GM18505 (cell line): ENCODE measurements around the gene SMPDL3A.

Source experiments
- ATAC-seq: cut with Tn5 transposase; IDR thresholded peaks from one replicate; pipeline ENCODE4 v1.9.1; 2021; ENCODE audit not compliant: unreplicated experiment
- POLR2A ChIP-seq: IDR thresholded peaks from 4 replicates; pipeline ENCODE4 v1.6.1; 2011; ENCODE audit warnings: borderline replicate concordance; ENCODE audit not compliant: insufficient read depth, insufficient read length; ENCODE audit errors: extremely low read depth

The SMPDL3A gene

DNA sequence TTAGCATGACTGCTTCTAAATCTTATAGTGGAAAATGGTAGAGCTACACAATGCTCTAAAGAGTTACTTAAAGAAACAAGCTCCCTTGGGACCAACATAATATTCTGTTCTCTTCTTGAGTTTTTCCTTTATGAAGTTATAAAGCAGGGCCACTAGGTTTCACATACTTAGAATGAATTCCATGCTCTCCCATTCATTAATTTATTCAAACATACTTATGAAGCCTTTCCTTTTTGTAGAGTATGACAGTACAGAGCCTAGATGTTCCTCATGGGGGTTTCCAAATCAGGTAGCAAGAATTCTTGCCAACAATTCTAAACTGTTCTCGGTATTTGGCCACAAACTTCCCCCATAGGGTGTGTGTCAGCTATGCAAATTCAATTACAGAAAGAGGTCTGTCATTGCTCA is 30.1 kb upstream of the SMPDL3A start:
- peak; percentile 98 for ATAC-seq

DNA sequence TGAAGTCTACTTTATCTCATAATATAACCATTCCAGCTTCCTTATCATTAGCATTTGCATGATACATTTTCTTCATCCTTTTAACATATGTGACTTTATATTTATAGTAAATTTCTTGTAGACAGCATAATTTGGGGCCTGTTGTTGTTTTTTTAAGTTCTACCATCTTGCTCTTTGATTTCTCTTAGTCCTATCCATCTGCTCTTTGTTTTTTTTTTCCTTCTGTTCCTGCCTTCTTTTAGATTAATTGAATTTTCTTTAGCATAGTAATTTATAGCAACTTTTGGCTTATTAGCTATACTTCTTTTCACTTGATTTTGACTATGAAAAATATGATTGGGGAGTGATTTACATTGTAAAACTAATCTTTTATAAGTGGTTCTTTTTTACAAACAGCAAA is 28.7 kb upstream of the SMPDL3A start:
- TF ChIP-seq POLR2A: no peak
- ATAC-seq: no peak

More for the DNA sequence above, 30.1 kb upstream of the SMPDL3A start:
- no peak for TF ChIP-seq POLR2A

DNA sequence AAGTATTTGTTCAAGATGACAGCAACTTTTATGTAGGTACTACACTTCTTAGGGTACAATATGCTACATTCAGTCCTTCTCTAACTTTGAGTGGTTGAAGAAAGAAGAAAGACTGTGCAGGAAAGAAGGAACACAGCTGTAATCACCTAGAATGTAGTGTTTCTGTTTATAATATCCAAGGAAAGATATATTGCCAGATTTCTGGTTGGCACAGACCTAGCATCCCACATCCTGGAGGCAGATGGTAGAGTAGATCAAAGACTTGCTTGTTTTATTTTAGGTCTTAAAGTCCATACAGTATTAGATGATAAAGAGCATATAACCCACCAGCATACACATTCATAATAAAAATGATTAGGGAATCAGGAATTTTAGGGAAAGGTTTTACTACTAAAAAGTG is 22.8 kb upstream of the SMPDL3A start:
- ATAC-seq: no peak
- TF ChIP-seq POLR2A: no peak

DNA sequence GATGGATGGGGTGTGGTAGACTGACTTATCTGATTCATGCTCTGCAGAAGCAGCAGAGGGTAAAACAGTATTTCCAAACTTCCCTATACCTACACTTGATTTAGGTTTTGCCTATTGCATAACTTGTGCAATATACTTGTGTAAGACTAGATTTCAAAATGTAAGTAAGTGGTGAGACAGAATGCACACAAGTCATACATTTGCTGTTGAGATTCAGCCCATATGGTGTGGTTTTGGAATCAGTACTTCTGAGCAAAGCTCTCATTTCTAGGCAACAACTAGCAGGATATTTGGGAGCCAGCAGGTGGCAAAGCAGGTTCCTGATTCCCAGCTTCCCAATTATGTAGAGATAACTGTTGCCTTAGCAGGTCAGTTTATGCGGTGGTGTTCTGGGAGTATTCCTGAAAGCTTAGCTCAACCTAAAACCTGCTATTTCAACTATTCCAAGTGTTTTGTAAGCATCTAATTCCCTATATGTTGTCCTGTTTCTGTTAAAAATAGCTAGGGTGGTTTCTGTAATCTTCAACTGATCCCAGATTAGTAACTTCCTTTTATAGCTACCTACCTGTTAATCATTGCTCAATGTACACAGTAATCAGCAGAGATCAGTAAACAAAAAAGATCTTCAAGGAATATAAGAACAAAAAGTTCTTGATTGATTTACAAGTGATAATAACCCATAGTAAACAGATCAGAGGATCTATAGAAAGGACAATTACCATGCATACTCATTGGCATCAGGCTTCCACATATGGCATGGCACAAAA is 18.0 kb upstream of the SMPDL3A start:
- no peak for ATAC-seq
- TF ChIP-seq POLR2A: no peak

DNA sequence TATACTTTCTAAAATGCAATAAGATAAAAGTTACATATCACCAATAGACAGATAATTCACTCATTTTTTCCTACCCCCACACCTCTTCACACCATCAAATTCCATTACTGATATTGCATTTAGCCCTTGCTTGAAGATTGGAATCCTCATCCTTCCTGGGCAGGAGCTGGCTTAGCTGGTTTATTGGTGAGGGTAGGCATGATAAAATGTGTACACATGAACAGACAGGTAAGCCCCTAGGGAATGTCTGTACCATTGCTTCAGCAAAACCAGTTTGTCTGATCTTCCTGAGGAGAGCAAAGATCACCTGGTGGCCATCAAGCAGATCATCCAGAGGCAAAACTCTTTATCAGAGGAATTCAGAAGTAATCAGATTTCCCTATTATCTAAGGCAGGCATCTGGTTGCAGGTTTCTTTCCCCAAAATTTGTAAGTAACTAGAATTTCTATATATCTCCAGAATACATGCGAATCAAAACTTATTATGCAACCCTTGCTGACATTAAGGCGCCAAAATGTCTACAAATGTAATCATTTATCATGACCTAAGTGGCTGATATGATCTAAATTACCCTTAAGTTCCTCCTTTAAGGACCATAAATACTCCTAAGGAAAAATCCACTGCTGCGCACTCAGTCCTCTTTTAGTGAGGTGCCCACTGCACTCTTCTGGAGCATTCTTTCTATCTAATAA is 16.2 kb upstream of the SMPDL3A start:
- ATAC-seq: no peak
- TF ChIP-seq POLR2A: no peak

DNA sequence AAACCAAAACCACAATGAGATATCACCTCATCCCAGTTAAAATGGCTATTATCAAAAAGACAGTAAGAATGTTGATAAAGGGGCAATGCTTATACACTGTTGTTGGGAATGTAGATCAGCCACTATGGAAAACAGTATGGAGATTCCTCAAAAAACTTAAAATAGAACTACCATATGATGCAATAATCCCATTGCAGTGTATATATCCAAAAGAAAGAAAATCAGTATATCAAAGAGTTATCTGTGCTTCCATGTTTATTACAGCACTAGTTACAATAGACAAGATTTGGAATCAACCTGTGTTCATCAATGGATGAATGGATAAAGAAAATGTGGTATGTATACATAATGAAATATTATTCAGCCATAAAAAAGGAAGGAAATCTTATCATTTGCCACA is 13.1 kb upstream of the SMPDL3A start:
- no peak for TF ChIP-seq POLR2A
- ATAC-seq: no peak

DNA sequence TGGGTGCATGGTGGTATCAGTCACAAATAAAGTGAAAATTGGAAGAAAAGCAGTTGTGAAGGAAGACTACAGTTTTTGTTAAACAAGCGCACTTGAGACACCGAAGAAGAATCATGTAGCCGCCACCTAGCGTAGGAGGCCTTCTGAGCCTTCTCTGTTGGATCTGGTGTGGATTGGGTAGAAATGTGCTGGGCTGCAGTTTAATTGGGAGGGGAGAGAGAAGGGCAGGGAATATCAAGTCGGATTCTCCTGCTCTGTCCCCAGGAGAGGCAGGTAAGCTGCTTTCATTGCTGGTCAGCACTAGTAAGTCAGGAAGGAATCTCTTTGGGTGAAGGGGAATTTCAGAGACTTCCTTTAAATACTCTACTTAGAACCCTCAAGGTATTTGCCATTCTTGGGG is 10.8 kb upstream of the SMPDL3A start:
- no peak for ATAC-seq
- TF ChIP-seq POLR2A: no peak

DNA sequence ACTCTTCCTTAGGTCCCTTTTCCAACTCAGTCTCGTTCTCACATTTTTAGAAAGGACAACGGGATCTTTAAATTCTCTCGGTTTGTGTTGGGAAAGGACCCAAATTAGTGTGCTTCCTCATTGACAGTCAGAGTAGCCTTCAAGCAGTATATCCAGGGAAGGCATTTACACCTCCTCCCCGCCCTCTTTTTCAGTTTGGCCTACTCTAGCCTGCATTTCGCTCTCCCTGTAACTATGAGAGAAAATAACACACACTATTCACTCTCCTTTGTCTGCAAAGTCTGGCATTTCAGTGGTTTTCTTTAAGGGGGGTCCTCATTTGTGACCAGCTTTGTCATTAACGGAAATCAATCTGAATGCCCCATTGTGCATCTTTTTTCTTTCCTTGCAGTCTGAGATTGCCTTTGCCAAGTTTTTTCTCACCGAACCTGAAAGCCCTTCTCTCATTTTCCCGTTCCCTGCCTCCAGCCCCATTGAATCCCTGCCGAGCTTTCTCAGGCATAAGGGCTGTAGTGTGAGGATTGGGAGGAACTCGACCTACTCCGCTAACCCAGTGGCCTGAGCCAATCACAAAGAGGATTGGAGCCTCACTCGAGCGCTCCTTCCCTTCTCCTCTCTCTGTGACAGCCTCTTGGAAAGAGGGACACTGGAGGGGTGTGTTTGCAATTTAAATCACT is 9.9 kb upstream of the SMPDL3A start:
- no peak for ATAC-seq
- TF ChIP-seq POLR2A: no peak

DNA sequence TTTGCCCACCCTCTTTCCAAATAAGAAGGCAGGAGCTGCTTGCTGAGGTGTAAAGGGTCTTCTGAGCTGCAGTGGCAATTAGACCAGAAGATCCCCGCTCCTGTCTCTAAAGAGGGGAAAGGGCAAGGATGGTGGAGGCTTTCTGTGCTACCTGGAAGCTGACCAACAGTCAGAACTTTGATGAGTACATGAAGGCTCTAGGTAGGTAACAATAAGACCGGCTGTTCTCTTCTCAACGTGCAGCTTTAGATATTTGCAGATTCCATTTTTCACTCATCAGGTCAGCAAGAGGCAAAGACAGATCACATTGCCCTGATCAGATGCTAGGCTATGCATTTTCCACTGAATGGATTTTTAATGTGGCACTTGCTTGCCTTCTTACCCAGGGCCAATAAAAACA is 9.4 kb upstream of the SMPDL3A start, which contains the start of gene FABP7:
Gene FABP7 (plus strand): TSS at position 50 of the 400 bp plus-strand sequence. CDS start 79 bp downstream, at position 129.
- no peak for ATAC-seq
- TF ChIP-seq POLR2A: no peak

DNA sequence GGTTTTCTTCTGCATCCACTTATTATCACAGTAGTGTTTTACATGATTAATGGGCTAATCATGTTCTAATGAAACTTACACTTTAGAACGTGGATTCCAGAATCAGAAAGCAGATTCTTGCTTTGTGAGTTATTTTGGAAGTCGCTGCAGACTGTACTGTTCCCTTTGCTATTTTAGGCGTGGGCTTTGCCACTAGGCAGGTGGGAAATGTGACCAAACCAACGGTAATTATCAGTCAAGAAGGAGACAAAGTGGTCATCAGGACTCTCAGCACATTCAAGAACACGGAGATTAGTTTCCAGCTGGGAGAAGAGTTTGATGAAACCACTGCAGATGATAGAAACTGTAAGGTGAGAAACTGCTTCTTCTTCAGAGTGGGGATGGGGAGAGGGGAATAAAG is 8.9 kb upstream of the SMPDL3A start:
- ATAC-seq: no peak
- no peak for TF ChIP-seq POLR2A

DNA sequence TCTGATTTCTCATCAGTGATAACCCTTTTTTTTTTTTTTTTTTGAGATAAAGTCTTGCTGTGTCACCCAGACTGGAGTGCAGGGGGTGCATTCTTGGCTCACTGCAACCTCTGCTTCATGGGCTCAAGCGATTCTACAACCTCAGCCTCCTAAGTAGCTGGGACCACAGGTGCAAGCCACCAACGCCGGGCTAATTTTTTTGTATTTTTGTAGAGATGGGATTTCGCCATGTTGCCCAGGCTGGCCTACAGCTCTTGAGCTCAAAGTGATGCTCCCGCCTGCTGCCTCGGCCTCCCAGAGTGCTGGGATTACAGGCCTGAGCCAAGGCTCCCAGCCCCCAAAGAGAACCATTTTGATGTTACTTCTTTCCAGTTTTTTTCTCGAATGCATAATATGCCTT is 7.3 kb upstream of the SMPDL3A start:
- TF ChIP-seq POLR2A: no peak
- no peak for ATAC-seq

DNA sequence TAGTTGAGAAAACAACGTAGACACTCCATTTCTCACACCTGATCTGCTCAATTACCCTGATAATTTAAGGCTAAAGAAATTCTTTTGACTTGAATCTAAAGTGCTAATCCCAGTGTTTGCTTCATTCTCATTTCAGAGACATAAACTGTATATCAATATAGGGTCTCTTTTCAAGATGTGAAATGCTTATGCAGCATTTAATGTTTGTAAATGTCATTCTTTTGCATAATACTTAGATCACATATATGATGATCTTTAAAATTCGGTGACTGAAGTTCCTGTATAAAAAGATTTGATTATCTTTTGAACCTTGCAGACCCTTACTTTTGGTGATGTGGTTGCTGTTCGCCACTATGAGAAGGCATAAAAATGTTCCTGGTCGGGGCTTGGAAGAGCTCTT is 5.7 kb upstream of the SMPDL3A start:
- TF ChIP-seq POLR2A: no peak
- ATAC-seq: no peak

DNA sequence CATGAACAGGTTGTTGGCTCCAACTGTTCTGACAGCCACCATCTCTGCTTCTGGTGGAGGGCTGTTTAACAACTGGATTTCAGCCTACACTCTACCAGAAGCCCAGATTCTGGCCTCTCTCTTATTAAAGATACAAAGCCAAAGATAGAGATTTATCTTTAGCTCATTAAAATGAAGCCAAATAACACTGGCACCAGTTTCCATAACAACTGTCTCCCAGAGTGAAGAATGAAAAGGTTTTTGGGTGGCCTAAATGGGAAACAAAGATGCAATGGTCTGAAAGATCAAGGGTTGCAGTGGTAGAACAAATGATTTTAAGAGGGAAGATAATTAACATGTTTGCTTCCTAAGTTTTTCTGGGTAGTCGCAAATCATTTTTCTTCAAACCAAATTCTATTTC is 3.2 kb upstream of the SMPDL3A start:
- TF ChIP-seq POLR2A: no peak
- ATAC-seq: no peak

DNA sequence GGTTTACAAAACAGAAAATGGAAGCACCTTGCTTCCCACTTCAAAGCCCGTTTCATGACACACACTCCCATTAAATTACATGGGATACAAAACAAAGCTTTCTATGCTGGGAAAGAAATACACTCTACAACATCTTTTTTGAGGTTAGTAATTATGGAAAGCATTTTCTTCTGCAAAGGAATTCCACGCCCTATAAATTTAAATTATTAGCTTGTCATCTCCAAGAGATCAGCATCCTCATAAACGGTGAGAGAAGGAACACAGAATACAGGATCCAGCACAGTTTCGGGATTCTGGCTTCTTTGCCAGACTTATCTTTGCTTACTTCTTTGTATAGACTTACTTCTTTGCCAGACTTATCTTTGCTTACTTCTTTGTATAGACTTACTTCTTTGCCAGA is 1.3 kb upstream of the SMPDL3A start:
- ATAC-seq: no peak
- no peak for TF ChIP-seq POLR2A
